HepG2 (cell line): Measurements from ENCODE around the gene TAMALIN. TPM values are rescaled to one million over a fixed set of nuclear protein-coding genes. Genes with fewer than 3 reads are reported as not detected.
A peak's percentile ranks its signal among the peaks of the same experiment; 100 is the strongest.

Source experiments
- ARNT2 ChIP-seq: sonication (generic); formaldehyde crosslinking; IDR thresholded peaks from 2 replicates; pipeline ENCODE4 v1.8.0; 2022; ENCODE audit warnings: mild to moderate bottlenecking, low read depth, missing genetic modification reagents, moderate library complexity
- CBFB ChIP-seq: sonication (generic); formaldehyde crosslinking; IDR thresholded peaks from 2 replicates; pipeline ENCODE4 v1.4.0; 2020; ENCODE audit warnings: missing genetic modification reagents
- FOXP1 ChIP-seq, 2 experiments: fragments of 450-650 bp in 1 of 2; IDR thresholded peaks; 2 replicates each; pipeline ENCODE4 v1.6.1; 2017 to 2018; ENCODE audit warnings: antibody characterized with exemption in 1 of 2
- GLI4 ChIP-seq: sonication (generic); formaldehyde crosslinking; IDR thresholded peaks from 2 replicates; pipeline ENCODE4 v1.5.1; 2020; ENCODE audit warnings: missing genetic modification reagents, mild to moderate bottlenecking, moderate library complexity, borderline replicate concordance
- NKX3-1 ChIP-seq: sonication (generic); formaldehyde crosslinking; IDR thresholded peaks from 2 replicates; pipeline ENCODE4 v1.5.0; 2020; ENCODE audit warnings: missing genetic modification reagents
- SMAD3 ChIP-seq: sonication (generic); formaldehyde crosslinking; IDR thresholded peaks from 2 replicates; pipeline ENCODE4 v1.4.0; 2020; ENCODE audit warnings: missing genetic modification reagents
- ZFYVE20 ChIP-seq: sonication (generic); formaldehyde crosslinking; IDR thresholded peaks from 2 replicates; pipeline ENCODE4 v1.8.0; 2023; ENCODE audit warnings: low read depth, mild to moderate bottlenecking, moderate library complexity, missing genetic modification reagents, borderline replicate concordance
- ZNF792 ChIP-seq: IDR thresholded peaks from 2 replicates; pipeline ENCODE4 v1.6.1; 2016
- polyA plus RNA-seq, 8 experiments: library from polyadenylated mRNA; depleted of rRNA in 3 of 8; stranded (reverse) in 7 of 8; unstranded in 1 of 8; fragments of >200 nt; fragmentation: Illumina TruSeq in 4 of 8; extraction: Trizol in 4 of 8; gene quantifications; 2 replicates each; pipeline versions ENCODE4 v1.2.1 to v1.2.3, GENCODE V29; 2011 to 2016; ENCODE audit warnings: low read depth in 4 of 8, missing spikeins in 1 of 8, mixed read lengths in 1 of 8; ENCODE audit not compliant: insufficient read depth in 1 of 8
- total RNA-seq, 5 experiments: library from RNA; depleted of rRNA; stranded (reverse); fragments of >200 nt; fragmentation: Illumina TruSeq; extraction: Trizol; gene quantifications; 2 replicates each; pipeline ENCODE4 v1.2.3, GENCODE V29; 2016; ENCODE audit warnings: low read depth in 1 of 5
- TF ChIP-seq, protein P1 (sequence below): sonication (generic); formaldehyde crosslinking; IDR thresholded peaks from 2 replicates; pipeline ENCODE4 v1.4.0; 2020; ENCODE audit warnings: missing genetic modification reagents, borderline replicate concordance
- TF ChIP-seq, protein P2 (sequence below): sonication (generic); formaldehyde crosslinking; IDR thresholded peaks from 2 replicates; pipeline ENCODE4 v1.4.0; 2020; ENCODE audit warnings: missing genetic modification reagents
- TF ChIP-seq, protein P3 (sequence below): sonication (generic); formaldehyde crosslinking; IDR thresholded peaks from 2 replicates; pipeline ENCODE4 v1.4.0; 2020; ENCODE audit warnings: missing genetic modification reagents

TAMALIN gene
- total and polyA plus RNA-seq, 2 of the 13 experiments (the other 11 are each of a cell fraction or from before 2014, with no cell fraction given), result 2.9 to 10.9 TPM

DNA sequence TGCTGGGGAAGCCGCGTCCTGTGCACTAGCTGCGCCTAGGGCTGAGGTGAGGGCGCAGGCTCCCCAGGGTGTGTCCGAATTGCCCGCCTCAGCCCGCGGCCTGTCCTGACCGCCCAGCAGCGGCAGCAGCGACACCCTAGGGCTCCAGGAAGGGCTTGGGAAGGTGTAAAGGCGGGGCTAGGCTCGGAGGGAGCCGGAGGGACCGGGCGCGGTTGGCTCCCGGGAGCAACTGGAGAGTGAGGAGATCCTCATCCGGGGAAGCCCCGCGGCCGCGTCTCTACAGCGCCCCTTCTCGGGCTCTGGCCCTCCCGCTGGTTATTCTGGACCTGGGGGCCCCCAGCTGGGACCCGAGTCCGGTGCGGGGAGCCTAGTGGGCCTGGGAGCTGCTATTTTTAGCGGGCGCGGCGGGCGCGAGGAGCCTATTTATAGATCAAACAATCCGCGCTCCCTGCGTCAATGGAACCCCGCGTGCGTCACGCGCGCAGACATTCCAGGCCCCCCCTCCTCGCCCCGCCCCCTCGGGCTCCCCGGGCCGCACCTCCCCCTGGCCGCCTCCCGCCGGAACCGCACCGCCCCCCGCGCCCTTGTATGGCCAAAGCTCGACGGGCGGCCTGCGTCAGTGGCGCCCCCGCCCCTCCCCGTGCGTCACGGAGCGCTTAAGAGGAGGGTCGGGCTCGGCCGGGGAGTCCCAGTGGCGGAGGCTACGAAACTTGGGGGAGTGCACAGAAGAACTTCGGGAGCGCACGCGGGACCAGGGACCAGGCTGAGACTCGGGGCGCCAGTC lies 44.2 kb downstream of the TAMALIN start, which contains the start of gene NR4A1 (continued):
- TF ChIP-seq, protein P1, sequence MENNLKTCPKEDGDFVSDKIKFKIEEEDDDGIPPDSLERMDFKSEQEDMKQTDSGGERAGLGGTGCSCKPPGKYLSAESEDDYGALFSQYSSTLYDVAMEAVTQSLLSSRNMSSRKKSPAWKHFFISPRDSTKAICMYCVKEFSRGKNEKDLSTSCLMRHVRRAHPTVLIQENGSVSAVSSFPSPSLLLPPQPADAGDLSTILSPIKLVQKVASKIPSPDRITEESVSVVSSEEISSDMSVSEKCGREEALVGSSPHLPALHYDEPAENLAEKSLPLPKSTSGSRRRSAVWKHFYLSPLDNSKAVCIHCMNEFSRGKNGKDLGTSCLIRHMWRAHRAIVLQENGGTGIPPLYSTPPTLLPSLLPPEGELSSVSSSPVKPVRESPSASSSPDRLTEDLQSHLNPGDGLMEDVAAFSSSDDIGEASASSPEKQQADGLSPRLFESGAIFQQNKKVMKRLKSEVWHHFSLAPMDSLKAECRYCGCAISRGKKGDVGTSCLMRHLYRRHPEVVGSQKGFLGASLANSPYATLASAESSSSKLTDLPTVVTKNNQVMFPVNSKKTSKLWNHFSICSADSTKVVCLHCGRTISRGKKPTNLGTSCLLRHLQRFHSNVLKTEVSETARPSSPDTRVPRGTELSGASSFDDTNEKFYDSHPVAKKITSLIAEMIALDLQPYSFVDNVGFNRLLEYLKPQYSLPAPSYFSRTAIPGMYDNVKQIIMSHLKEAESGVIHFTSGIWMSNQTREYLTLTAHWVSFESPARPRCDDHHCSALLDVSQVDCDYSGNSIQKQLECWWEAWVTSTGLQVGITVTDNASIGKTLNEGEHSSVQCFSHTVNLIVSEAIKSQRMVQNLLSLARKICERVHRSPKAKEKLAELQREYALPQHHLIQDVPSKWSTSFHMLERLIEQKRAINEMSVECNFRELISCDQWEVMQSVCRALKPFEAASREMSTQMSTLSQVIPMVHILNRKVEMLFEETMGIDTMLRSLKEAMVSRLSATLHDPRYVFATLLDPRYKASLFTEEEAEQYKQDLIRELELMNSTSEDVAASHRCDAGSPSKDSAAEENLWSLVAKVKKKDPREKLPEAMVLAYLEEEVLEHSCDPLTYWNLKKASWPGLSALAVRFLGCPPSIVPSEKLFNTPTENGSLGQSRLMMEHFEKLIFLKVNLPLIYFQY (CRISPR knock-in tag), result peak; percentile 80; the same call in 1 of the 2 replicates
- TF ChIP-seq, protein P2, sequence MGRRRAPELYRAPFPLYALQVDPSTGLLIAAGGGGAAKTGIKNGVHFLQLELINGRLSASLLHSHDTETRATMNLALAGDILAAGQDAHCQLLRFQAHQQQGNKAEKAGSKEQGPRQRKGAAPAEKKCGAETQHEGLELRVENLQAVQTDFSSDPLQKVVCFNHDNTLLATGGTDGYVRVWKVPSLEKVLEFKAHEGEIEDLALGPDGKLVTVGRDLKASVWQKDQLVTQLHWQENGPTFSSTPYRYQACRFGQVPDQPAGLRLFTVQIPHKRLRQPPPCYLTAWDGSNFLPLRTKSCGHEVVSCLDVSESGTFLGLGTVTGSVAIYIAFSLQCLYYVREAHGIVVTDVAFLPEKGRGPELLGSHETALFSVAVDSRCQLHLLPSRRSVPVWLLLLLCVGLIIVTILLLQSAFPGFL (CRISPR knock-in tag), result no peak
- no peak; the same call in 1 of the 2 replicates for TF ChIP-seq NKX3-1
- TF ChIP-seq FOXP1 (IDR thresholded peaks at IDR 0.05), result no peak
- TF ChIP-seq FOXP1 (CRISPR knock-in tag; IDR thresholded peaks at IDR 0.05), result peak; percentile 9; the same call in 1 of the 2 replicates
- peak; percentile 39; the same call in 1 of the 2 replicates for TF ChIP-seq ZNF792 (CRISPR knock-in tag)
- TF ChIP-seq, protein P3, sequence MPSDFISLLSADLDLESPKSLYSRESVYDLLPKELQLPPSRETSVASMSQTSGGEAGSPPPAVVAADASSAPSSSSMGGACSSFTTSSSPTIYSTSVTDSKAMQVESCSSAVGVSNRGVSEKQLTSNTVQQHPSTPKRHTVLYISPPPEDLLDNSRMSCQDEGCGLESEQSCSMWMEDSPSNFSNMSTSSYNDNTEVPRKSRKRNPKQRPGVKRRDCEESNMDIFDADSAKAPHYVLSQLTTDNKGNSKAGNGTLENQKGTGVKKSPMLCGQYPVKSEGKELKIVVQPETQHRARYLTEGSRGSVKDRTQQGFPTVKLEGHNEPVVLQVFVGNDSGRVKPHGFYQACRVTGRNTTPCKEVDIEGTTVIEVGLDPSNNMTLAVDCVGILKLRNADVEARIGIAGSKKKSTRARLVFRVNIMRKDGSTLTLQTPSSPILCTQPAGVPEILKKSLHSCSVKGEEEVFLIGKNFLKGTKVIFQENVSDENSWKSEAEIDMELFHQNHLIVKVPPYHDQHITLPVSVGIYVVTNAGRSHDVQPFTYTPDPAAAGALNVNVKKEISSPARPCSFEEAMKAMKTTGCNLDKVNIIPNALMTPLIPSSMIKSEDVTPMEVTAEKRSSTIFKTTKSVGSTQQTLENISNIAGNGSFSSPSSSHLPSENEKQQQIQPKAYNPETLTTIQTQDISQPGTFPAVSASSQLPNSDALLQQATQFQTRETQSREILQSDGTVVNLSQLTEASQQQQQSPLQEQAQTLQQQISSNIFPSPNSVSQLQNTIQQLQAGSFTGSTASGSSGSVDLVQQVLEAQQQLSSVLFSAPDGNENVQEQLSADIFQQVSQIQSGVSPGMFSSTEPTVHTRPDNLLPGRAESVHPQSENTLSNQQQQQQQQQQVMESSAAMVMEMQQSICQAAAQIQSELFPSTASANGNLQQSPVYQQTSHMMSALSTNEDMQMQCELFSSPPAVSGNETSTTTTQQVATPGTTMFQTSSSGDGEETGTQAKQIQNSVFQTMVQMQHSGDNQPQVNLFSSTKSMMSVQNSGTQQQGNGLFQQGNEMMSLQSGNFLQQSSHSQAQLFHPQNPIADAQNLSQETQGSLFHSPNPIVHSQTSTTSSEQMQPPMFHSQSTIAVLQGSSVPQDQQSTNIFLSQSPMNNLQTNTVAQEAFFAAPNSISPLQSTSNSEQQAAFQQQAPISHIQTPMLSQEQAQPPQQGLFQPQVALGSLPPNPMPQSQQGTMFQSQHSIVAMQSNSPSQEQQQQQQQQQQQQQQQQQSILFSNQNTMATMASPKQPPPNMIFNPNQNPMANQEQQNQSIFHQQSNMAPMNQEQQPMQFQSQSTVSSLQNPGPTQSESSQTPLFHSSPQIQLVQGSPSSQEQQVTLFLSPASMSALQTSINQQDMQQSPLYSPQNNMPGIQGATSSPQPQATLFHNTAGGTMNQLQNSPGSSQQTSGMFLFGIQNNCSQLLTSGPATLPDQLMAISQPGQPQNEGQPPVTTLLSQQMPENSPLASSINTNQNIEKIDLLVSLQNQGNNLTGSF (CRISPR knock-in tag), result no peak
- no peak for TF ChIP-seq ZFYVE20 (CRISPR knock-in tag)
- TF ChIP-seq SMAD3, result peak; percentile 32; the same call in 1 of the 2 replicates
- no peak; the same call in 1 of the 2 replicates for TF ChIP-seq ARNT2 (CRISPR knock-in tag)
- no peak for TF ChIP-seq CBFB (CRISPR knock-in tag)
- 0 out of 2 replicates have a peak, but pooled peaks have one; percentile 80 for TF ChIP-seq GLI4
